ENCODE results near the gene RBPJL. TPM values are rescaled to one million over a fixed set of nuclear protein-coding genes. Genes with fewer than 3 reads are reported as not detected.

RBPJL gene
- total and polyA plus RNA-seq, 2 of the 13 experiments (the other 11 are each of a cell fraction or from before 2014, with no cell fraction given), result not detected

DNA sequence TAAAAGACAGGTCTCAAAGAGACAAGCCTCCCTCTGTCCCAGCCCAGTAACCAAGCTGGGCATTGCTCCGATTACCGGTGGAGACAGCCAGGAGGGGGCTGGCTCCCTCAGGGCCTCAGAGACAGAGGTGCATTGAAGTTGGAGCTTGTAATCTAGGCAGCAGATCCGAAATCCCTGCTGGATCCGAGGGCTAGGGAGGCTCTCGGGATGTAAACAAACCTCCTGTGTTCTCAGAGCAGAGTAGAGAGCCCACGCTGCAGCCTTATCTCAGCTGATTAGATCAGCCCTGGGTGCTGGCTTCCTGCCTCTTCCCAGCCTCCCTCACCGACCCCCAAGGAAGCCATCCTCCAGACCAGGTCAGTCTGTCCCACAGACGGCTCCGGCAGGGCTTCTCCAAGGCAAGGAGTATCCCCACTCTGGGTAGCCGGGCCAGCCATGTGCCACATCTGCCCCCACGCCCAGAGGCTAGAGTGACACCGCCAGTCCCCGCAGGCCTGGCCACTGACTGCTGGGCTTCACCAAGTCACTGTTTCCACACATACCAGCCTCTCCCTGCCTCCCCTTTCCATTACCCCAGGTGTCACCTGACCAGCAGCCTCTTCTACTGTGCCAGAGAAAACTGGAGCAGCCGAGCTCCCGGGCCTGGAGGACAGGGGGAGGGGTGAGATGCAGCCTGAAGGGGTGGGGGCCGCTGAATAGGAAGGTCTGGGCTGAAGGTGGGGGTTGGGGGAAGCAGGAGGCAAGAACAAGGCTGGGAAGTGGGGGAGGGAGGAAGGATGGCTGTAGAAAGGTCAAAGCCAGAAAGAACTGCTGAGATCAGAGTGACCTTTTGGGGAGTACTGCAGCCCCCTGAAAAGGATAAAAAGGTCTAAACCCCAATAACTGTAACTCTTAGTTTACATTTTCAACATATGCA is 35.6 kb downstream of the RBPJL start (continued):
- TF ChIP-seq ZBTB8A (CRISPR knock-in tag; IDR thresholded peaks at IDR 0.05; ENCODE audit: borderline replicate concordance, low read depth) (no peak), TMF1 (CRISPR knock-in tag; IDR thresholded peaks at IDR 0.05; ENCODE audit: low read depth) (no peak), KLF16 (CRISPR knock-in tag; IDR thresholded peaks at IDR 0.05) (no peak; a peak in 1 of 4 replicates), FOXO1 (CRISPR knock-in tag; IDR thresholded peaks at IDR 0.05) (peak; percentile 78), ZNF562 (CRISPR knock-in tag; IDR thresholded peaks at IDR 0.05; ENCODE audit: borderline replicate concordance) (no peak), ZNF740 (CRISPR knock-in tag; IDR thresholded peaks at IDR 0.05) (no peak), SMAD3 (CRISPR knock-in tag; IDR thresholded peaks at IDR 0.05) (no peak), KLF15 (CRISPR knock-in tag; IDR thresholded peaks at IDR 0.05; ENCODE audit: borderline replicate concordance) (no peak), NCOA5 (CRISPR knock-in tag; IDR thresholded peaks at IDR 0.05) (no peak), ZNF446 (CRISPR knock-in tag; IDR thresholded peaks at IDR 0.05) (0 out of 2 replicates have a peak, but pooled peaks have one; percentile 36), KDM1A (CRISPR knock-in tag; IDR thresholded peaks at IDR 0.05) (no peak), ZFP36L2 (CRISPR knock-in tag; IDR thresholded peaks at IDR 0.05) (no peak), ZNF749 (CRISPR knock-in tag; IDR thresholded peaks at IDR 0.05; ENCODE audit: borderline replicate concordance) (0 out of 2 replicates have a peak, but pooled peaks have one; percentile 50), HOXD1 (CRISPR knock-in tag; IDR thresholded peaks at IDR 0.05) (no peak), STAT5B (CRISPR knock-in tag; IDR thresholded peaks at IDR 0.05) (no peak), PRDM4 (CRISPR knock-in tag; IDR thresholded peaks at IDR 0.05; ENCODE audit: borderline replicate concordance) (no peak)
- TF ChIP-seq, protein P1, sequence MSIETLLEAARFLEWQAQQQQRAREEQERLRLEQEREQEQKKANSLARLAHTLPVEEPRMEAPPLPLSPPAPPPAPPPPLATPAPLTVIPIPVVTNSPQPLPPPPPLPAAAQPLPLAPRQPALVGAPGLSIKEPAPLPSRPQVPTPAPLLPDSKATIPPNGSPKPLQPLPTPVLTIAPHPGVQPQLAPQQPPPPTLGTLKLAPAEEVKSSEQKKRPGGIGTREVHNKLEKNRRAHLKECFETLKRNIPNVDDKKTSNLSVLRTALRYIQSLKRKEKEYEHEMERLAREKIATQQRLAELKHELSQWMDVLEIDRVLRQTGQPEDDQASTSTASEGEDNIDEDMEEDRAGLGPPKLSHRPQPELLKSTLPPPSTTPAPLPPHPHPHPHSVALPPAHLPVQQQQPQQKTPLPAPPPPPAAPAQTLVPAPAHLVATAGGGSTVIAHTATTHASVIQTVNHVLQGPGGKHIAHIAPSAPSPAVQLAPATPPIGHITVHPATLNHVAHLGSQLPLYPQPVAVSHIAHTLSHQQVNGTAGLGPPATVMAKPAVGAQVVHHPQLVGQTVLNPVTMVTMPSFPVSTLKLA (IDR thresholded peaks at IDR 0.05), result 0 out of 2 replicates have a peak, but pooled peaks have one; percentile 8
- TF ChIP-seq, protein P2, sequence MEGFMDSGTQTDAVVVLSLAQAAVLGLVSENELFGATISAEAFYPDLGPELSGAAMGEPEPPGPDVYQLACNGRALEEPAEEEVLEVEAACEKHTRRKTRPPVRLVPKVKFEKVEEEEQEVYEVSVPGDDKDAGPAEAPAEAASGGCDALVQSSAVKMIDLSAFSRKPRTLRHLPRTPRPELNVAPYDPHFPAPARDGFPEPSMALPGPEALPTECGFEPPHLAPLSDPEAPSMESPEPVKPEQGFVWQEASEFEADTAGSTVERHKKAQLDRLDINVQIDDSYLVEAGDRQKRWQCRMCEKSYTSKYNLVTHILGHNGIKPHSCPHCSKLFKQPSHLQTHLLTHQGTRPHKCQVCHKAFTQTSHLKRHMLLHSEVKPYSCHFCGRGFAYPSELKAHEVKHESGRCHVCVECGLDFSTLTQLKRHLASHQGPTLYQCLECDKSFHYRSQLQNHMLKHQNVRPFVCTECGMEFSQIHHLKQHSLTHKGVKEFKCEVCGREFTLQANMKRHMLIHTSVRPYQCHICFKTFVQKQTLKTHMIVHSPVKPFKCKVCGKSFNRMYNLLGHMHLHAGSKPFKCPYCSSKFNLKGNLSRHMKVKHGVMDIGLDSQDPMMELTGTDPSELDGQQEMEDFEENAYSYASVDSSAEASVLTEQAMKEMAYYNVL (CRISPR knock-in tag; IDR thresholded peaks at IDR 0.05; ENCODE audit: borderline replicate concordance), result no peak
- TF ChIP-seq, protein P3, sequence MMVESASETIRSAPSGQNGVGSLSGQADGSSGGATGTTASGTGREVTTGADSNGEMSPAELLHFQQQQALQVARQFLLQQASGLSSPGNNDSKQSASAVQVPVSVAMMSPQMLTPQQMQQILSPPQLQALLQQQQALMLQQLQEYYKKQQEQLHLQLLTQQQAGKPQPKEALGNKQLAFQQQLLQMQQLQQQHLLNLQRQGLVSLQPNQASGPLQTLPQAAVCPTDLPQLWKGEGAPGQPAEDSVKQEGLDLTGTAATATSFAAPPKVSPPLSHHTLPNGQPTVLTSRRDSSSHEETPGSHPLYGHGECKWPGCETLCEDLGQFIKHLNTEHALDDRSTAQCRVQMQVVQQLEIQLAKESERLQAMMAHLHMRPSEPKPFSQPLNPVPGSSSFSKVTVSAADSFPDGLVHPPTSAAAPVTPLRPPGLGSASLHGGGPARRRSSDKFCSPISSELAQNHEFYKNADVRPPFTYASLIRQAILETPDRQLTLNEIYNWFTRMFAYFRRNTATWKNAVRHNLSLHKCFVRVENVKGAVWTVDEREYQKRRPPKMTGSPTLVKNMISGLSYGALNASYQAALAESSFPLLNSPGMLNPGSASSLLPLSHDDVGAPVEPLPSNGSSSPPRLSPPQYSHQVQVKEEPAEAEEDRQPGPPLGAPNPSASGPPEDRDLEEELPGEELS (CRISPR knock-in tag; IDR thresholded peaks at IDR 0.05), result peak; percentile 86

All from HepG2 (cell line).